H9 (cell line): ENCODE results near the gene RASL12. TPM values are rescaled to one million over a fixed set of nuclear protein-coding genes. Genes with fewer than 3 reads are reported as not detected.

ENCODE experiments used
- DNase-seq: peaks from one replicate; pipeline ENCODE4 v3.0.0-alpha.2; 2017
- H2AFZ ChIP-seq: one replicate; pipeline ENCODE4 v1.6.1; 2013; ENCODE audit warnings: mild to moderate bottlenecking, low read length, control low read depth, moderate library complexity
- H2AK5ac ChIP-seq: 2 replicates; pipeline ENCODE4 v1.6.1; 2013; ENCODE audit warnings: low read length, control low read depth, mixed read lengths; ENCODE audit not compliant: insufficient read length
- H2BK120ac ChIP-seq: one replicate; pipeline ENCODE4 v1.6.1; 2013; ENCODE audit warnings: low read depth, mild to moderate bottlenecking, low read length, control low read depth, inconsistent platforms; ENCODE audit not compliant: poor library complexity, severe bottlenecking
- H2BK12ac ChIP-seq: 2 replicates; pipeline ENCODE4 v1.6.1; 2013; ENCODE audit warnings: low read length, control low read depth, mixed read lengths, low read depth; ENCODE audit not compliant: insufficient read length
- H2BK15ac ChIP-seq: 2 replicates; pipeline ENCODE4 v1.6.1; 2013; ENCODE audit warnings: low read depth, low read length, control low read depth
- H2BK20ac ChIP-seq: one replicate; pipeline ENCODE4 v1.6.1; 2013; ENCODE audit warnings: low read depth, mild to moderate bottlenecking, low read length, control low read depth, inconsistent platforms; ENCODE audit not compliant: poor library complexity, severe bottlenecking
- H2BK5ac ChIP-seq: 2 replicates; pipeline ENCODE4 v1.6.1; 2013; ENCODE audit warnings: low read length, control low read depth, mixed read lengths; ENCODE audit not compliant: insufficient read length
- H3K14ac ChIP-seq: 2 replicates; pipeline ENCODE4 v1.6.1; 2013; ENCODE audit warnings: low read length, control low read depth; ENCODE audit not compliant: insufficient read depth
- H3K18ac ChIP-seq: 2 replicates; pipeline ENCODE4 v1.6.1; 2013; ENCODE audit warnings: low read depth, mild to moderate bottlenecking, mixed read lengths, low read length, control low read depth; ENCODE audit not compliant: insufficient read length
- H3K23ac ChIP-seq: 2 replicates; pipeline ENCODE4 v1.6.1; 2013; ENCODE audit warnings: low read length, control low read depth, mixed read lengths, low read depth; ENCODE audit not compliant: insufficient read length
- H3K23me2 ChIP-seq: 2 replicates; pipeline ENCODE4 v1.6.1; 2013; ENCODE audit warnings: low read depth, mild to moderate bottlenecking, mixed read lengths, low read length, control low read depth; ENCODE audit not compliant: insufficient read length, poor library complexity, severe bottlenecking
- H3K27ac ChIP-seq: 2 replicates; pipeline ENCODE4 v1.5.1; 2013; ENCODE audit warnings: low read length, control low read depth, mixed read lengths, low read depth; ENCODE audit not compliant: insufficient read length
- H3K27me3 ChIP-seq: 2 replicates; pipeline ENCODE4 v1.6.1; 2013; ENCODE audit warnings: low read length, control low read depth, inconsistent platforms; ENCODE audit not compliant: insufficient read depth
- H3K4ac ChIP-seq: 2 replicates; pipeline ENCODE4 v1.6.1; 2013; ENCODE audit warnings: low read depth, mild to moderate bottlenecking, control low read depth, inconsistent platforms, low read length, moderate library complexity
- H3K4me1 ChIP-seq: 2 replicates; pipeline ENCODE4 v1.6.1; 2013; ENCODE audit warnings: low read length, control low read depth, inconsistent platforms; ENCODE audit not compliant: insufficient read depth
- H3K4me2 ChIP-seq: 2 replicates; pipeline ENCODE4 v1.6.1; 2013; ENCODE audit warnings: low read length, control low read depth, mixed read lengths; ENCODE audit not compliant: insufficient read length, insufficient read depth
- H3K56ac ChIP-seq: 2 replicates; pipeline ENCODE4 v1.6.1; 2013; ENCODE audit warnings: low read depth, mild to moderate bottlenecking, mixed read lengths, low read length, control low read depth; ENCODE audit not compliant: insufficient read length
- H3K79me1 ChIP-seq: 2 replicates; pipeline ENCODE4 v1.6.1; 2013; ENCODE audit warnings: low read depth, mild to moderate bottlenecking, moderate library complexity, low read length, control low read depth, inconsistent platforms; ENCODE audit not compliant: insufficient read depth, poor library complexity, severe bottlenecking
- H3K79me2 ChIP-seq: 2 replicates; pipeline ENCODE4 v1.6.1; 2013; ENCODE audit warnings: low read length, control low read depth, inconsistent platforms; ENCODE audit not compliant: insufficient read depth
- H3K9ac ChIP-seq: 2 replicates; pipeline ENCODE4 v1.6.1; 2013; ENCODE audit warnings: low read length, control low read depth, mixed read lengths; ENCODE audit not compliant: insufficient read length; ENCODE audit errors: extremely low read depth
- H3K9me3 ChIP-seq: one replicate; pipeline ENCODE4 v1.6.1; 2013; ENCODE audit warnings: low read depth, low read length, inconsistent platforms; ENCODE audit not compliant: control insufficient read depth
- H3T11ph ChIP-seq: one replicate; pipeline ENCODE4 v1.6.1; 2013; ENCODE audit warnings: mild to moderate bottlenecking, low read length, control low read depth, inconsistent platforms
- H4K20me1 ChIP-seq: one replicate; pipeline ENCODE4 v1.6.1; 2013; ENCODE audit not compliant: control insufficient read depth, insufficient read length, insufficient read depth
- H4K5ac ChIP-seq: 2 replicates; pipeline ENCODE4 v1.6.1; 2013; ENCODE audit warnings: low read depth, mild to moderate bottlenecking, mixed read lengths, low read length, control low read depth; ENCODE audit not compliant: insufficient read length
- H4K8ac ChIP-seq: replicated peaks from 2 replicates; pipeline ENCODE4 v1.6.1; 2013; ENCODE audit warnings: low read length, control low read depth, mixed read lengths, low read depth; ENCODE audit not compliant: insufficient read length
- H4K91ac ChIP-seq: 2 replicates; pipeline ENCODE4 v1.6.1; 2013; ENCODE audit warnings: low read depth, mild to moderate bottlenecking, moderate library complexity, mixed read lengths, low read length, control low read depth; ENCODE audit not compliant: insufficient read length
- H3K27ac Mint-ChIP-seq, 3 experiments: 2 replicates in 2 of 3; 3 replicates in 1 of 3; pipeline ENCODE4 v1.8.0; 2020 to 2021; ENCODE audit warnings: mixed read lengths in 3 of 3, mild to moderate bottlenecking in 1 of 3, moderate library complexity in 1 of 3
- H3K27me3 Mint-ChIP-seq: 2 replicates; pipeline ENCODE4 v1.8.0; 2021; ENCODE audit warnings: low read depth, mild to moderate bottlenecking, moderate library complexity, mixed read lengths
- H3K36me3 Mint-ChIP-seq, 3 experiments: 2 replicates in 2 of 3; 3 replicates in 1 of 3; pipeline ENCODE4 v1.8.0; 2020 to 2021; ENCODE audit warnings: low read depth in 3 of 3, mixed read lengths in 3 of 3; ENCODE audit not compliant: insufficient read depth in 1 of 3
- H3K4me1 Mint-ChIP-seq, 2 experiments: 2 replicates each; pipeline ENCODE4 v1.8.0; 2020; ENCODE audit warnings: mixed read lengths in 2 of 2
- H3K4me3 Mint-ChIP-seq, 2 experiments: 2 replicates in 1 of 2; 3 replicates in 1 of 2; pipeline ENCODE4 v1.8.0; 2020 to 2021; ENCODE audit warnings: mild to moderate bottlenecking in 2 of 2, mixed read lengths in 2 of 2, moderate library complexity in 1 of 2
- H3K9me3 Mint-ChIP-seq, 2 experiments: 2 replicates in 1 of 2; 3 replicates in 1 of 2; pipeline ENCODE4 v1.8.0; 2020; ENCODE audit warnings: mild to moderate bottlenecking in 2 of 2, mixed read lengths in 2 of 2, moderate library complexity in 1 of 2
- CTCF ChIP-seq: fragments of 200-600 bp; sonication (generic); conservative IDR thresholded peaks from 3 replicates; pipeline ENCODE4 v1.8.0; 2021; ENCODE audit warnings: antibody characterized with exemption, mild to moderate bottlenecking
- WGBS: extraction: QIAGEN DNeasy Blood & Tissue Kit; methylation state at CpG from one replicate; pipeline ENCODE4 v1.1.7; 2013; ENCODE audit warnings: missing lambda C conversion rate, low lambda C conversion rate, mixed read lengths; ENCODE audit not compliant: insufficient read length; ENCODE audit errors: extremely low coverage; 5-methylcytosine and 5-hydroxymethylcytosine counted together
- total RNA-seq: library from RNA; stranded (reverse); gene quantifications from 2 replicates; pipeline ENCODE4 v1.2.1, GENCODE V29; 2021

Gene RASL12
- total RNA-seq, 1 experiment from 2014 or later: 7.5 TPM

- no peak for DNase-seq
- no peaks in the 10 kb centered on the region for H3K27me3 ChIP-seq
- H4K91ac ChIP-seq: no peak overlapping the region
- no peak overlapping the region for H3K56ac ChIP-seq
- no peaks in the 10 kb centered on the region for H3K9me3 ChIP-seq
- H3K9ac ChIP-seq: no peak overlapping the region
- no peak overlapping the region for H3K4me2 ChIP-seq
- H4K5ac ChIP-seq: no peak overlapping the region
- peaks cover 2% of the 10 kb centered on the region in 2 experiments; a peak in 1 of 4 replicates for H3K4me1 Mint-ChIP-seq
- no peaks in the 10 kb centered on the region; a peak in 1 of 5 replicates for H3K9me3 Mint-ChIP-seq
- H2BK12ac ChIP-seq: no peak overlapping the region
- H2BK5ac ChIP-seq: no peak overlapping the region
- H3K4ac ChIP-seq: no peak overlapping the region
- no peak overlapping the region for H2AFZ ChIP-seq
- no peaks in the 10 kb centered on the region for H3K79me2 ChIP-seq
- H3K4me3 Mint-ChIP-seq: no peak overlapping the region
- H3K23me2 ChIP-seq: no peaks in the 10 kb centered on the region
- no peak overlapping the region for H3T11ph ChIP-seq
- no peaks in the 10 kb centered on the region for H3K79me1 ChIP-seq
- H4K8ac ChIP-seq: no peak overlapping the region
- no peak overlapping the region for H3K23ac ChIP-seq
- H2BK15ac ChIP-seq: no peak overlapping the region
- no peaks in the 10 kb centered on the region for H4K20me1 ChIP-seq
- H3K27ac ChIP-seq: no peak overlapping the region
- no peak overlapping the region for H2BK20ac ChIP-seq
- peaks cover 0 to 20% (median 5%) of the 10 kb centered on the region in 3 experiments; a peak in 3 of 7 replicates for H3K36me3 Mint-ChIP-seq
- no CpG with 5 or more reads among the region's 3 CpGs for WGBS
- no peak overlapping the region for H3K18ac ChIP-seq
- H3K27ac Mint-ChIP-seq: peak overlapping the region in 1 of 3 experiments; percentile 86; a peak in 1 of 7 replicates
- TF ChIP-seq CTCF: no peak
- no peak overlapping the region for H3K14ac ChIP-seq
- no peaks in the 10 kb centered on the region for H3K27me3 Mint-ChIP-seq
- no peaks in the 10 kb centered on the region for H3K4me1 ChIP-seq
- no peak overlapping the region for H2AK5ac ChIP-seq
- H2BK120ac ChIP-seq: no peak overlapping the region
These were observed 43.0 kb upstream of the RASL12 start for GRCh38 chr15:65110676-65111292.
